H9 (cell line): ENCODE measurements around the gene SPSB4. TPM values are rescaled to one million over a fixed set of nuclear protein-coding genes. Genes with fewer than 3 reads are reported as not detected.
A peak's percentile ranks its signal among the peaks of the same experiment; 100 is the strongest.

ENCODE experiments used
- DNase-seq: peaks from one replicate; pipeline ENCODE4 v3.0.0-alpha.2; 2017
- H2AFZ ChIP-seq: one replicate; pipeline ENCODE4 v1.6.1; 2013; ENCODE audit warnings: mild to moderate bottlenecking, low read length, control low read depth, moderate library complexity
- H2AK5ac ChIP-seq: 2 replicates; pipeline ENCODE4 v1.6.1; 2013; ENCODE audit warnings: low read length, control low read depth, mixed read lengths; ENCODE audit not compliant: insufficient read length
- H2BK120ac ChIP-seq: one replicate; pipeline ENCODE4 v1.6.1; 2013; ENCODE audit warnings: low read depth, mild to moderate bottlenecking, low read length, control low read depth, inconsistent platforms; ENCODE audit not compliant: poor library complexity, severe bottlenecking
- H2BK12ac ChIP-seq: 2 replicates; pipeline ENCODE4 v1.6.1; 2013; ENCODE audit warnings: low read length, control low read depth, mixed read lengths, low read depth; ENCODE audit not compliant: insufficient read length
- H2BK15ac ChIP-seq: 2 replicates; pipeline ENCODE4 v1.6.1; 2013; ENCODE audit warnings: low read depth, low read length, control low read depth
- H2BK20ac ChIP-seq: one replicate; pipeline ENCODE4 v1.6.1; 2013; ENCODE audit warnings: low read depth, mild to moderate bottlenecking, low read length, control low read depth, inconsistent platforms; ENCODE audit not compliant: poor library complexity, severe bottlenecking
- H2BK5ac ChIP-seq: 2 replicates; pipeline ENCODE4 v1.6.1; 2013; ENCODE audit warnings: low read length, control low read depth, mixed read lengths; ENCODE audit not compliant: insufficient read length
- H3K14ac ChIP-seq: 2 replicates; pipeline ENCODE4 v1.6.1; 2013; ENCODE audit warnings: low read length, control low read depth; ENCODE audit not compliant: insufficient read depth
- H3K18ac ChIP-seq: 2 replicates; pipeline ENCODE4 v1.6.1; 2013; ENCODE audit warnings: low read depth, mild to moderate bottlenecking, mixed read lengths, low read length, control low read depth; ENCODE audit not compliant: insufficient read length
- H3K23ac ChIP-seq: 2 replicates; pipeline ENCODE4 v1.6.1; 2013; ENCODE audit warnings: low read length, control low read depth, mixed read lengths, low read depth; ENCODE audit not compliant: insufficient read length
- H3K23me2 ChIP-seq: 2 replicates; pipeline ENCODE4 v1.6.1; 2013; ENCODE audit warnings: low read depth, mild to moderate bottlenecking, mixed read lengths, low read length, control low read depth; ENCODE audit not compliant: insufficient read length, poor library complexity, severe bottlenecking
- H3K27ac ChIP-seq: 2 replicates; pipeline ENCODE4 v1.5.1; 2013; ENCODE audit warnings: low read length, control low read depth, mixed read lengths, low read depth; ENCODE audit not compliant: insufficient read length
- H3K27me3 ChIP-seq: 2 replicates; pipeline ENCODE4 v1.6.1; 2013; ENCODE audit warnings: low read length, control low read depth, inconsistent platforms; ENCODE audit not compliant: insufficient read depth
- H3K4ac ChIP-seq: 2 replicates; pipeline ENCODE4 v1.6.1; 2013; ENCODE audit warnings: low read depth, mild to moderate bottlenecking, control low read depth, inconsistent platforms, low read length, moderate library complexity
- H3K4me1 ChIP-seq: 2 replicates; pipeline ENCODE4 v1.6.1; 2013; ENCODE audit warnings: low read length, control low read depth, inconsistent platforms; ENCODE audit not compliant: insufficient read depth
- H3K4me2 ChIP-seq: 2 replicates; pipeline ENCODE4 v1.6.1; 2013; ENCODE audit warnings: low read length, control low read depth, mixed read lengths; ENCODE audit not compliant: insufficient read length, insufficient read depth
- H3K56ac ChIP-seq: 2 replicates; pipeline ENCODE4 v1.6.1; 2013; ENCODE audit warnings: low read depth, mild to moderate bottlenecking, mixed read lengths, low read length, control low read depth; ENCODE audit not compliant: insufficient read length
- H3K79me1 ChIP-seq: 2 replicates; pipeline ENCODE4 v1.6.1; 2013; ENCODE audit warnings: low read depth, mild to moderate bottlenecking, moderate library complexity, low read length, control low read depth, inconsistent platforms; ENCODE audit not compliant: insufficient read depth, poor library complexity, severe bottlenecking
- H3K79me2 ChIP-seq: 2 replicates; pipeline ENCODE4 v1.6.1; 2013; ENCODE audit warnings: low read length, control low read depth, inconsistent platforms; ENCODE audit not compliant: insufficient read depth
- H3K9ac ChIP-seq: 2 replicates; pipeline ENCODE4 v1.6.1; 2013; ENCODE audit warnings: low read length, control low read depth, mixed read lengths; ENCODE audit not compliant: insufficient read length; ENCODE audit errors: extremely low read depth
- H3K9me3 ChIP-seq: one replicate; pipeline ENCODE4 v1.6.1; 2013; ENCODE audit warnings: low read depth, low read length, inconsistent platforms; ENCODE audit not compliant: control insufficient read depth
- H3T11ph ChIP-seq: one replicate; pipeline ENCODE4 v1.6.1; 2013; ENCODE audit warnings: mild to moderate bottlenecking, low read length, control low read depth, inconsistent platforms
- H4K20me1 ChIP-seq: one replicate; pipeline ENCODE4 v1.6.1; 2013; ENCODE audit not compliant: control insufficient read depth, insufficient read length, insufficient read depth
- H4K5ac ChIP-seq: 2 replicates; pipeline ENCODE4 v1.6.1; 2013; ENCODE audit warnings: low read depth, mild to moderate bottlenecking, mixed read lengths, low read length, control low read depth; ENCODE audit not compliant: insufficient read length
- H4K8ac ChIP-seq: replicated peaks from 2 replicates; pipeline ENCODE4 v1.6.1; 2013; ENCODE audit warnings: low read length, control low read depth, mixed read lengths, low read depth; ENCODE audit not compliant: insufficient read length
- H4K91ac ChIP-seq: 2 replicates; pipeline ENCODE4 v1.6.1; 2013; ENCODE audit warnings: low read depth, mild to moderate bottlenecking, moderate library complexity, mixed read lengths, low read length, control low read depth; ENCODE audit not compliant: insufficient read length
- H3K27ac Mint-ChIP-seq, 3 experiments: 2 replicates in 2 of 3; 3 replicates in 1 of 3; pipeline ENCODE4 v1.8.0; 2020 to 2021; ENCODE audit warnings: mixed read lengths in 3 of 3, mild to moderate bottlenecking in 1 of 3, moderate library complexity in 1 of 3
- H3K27me3 Mint-ChIP-seq: 2 replicates; pipeline ENCODE4 v1.8.0; 2021; ENCODE audit warnings: low read depth, mild to moderate bottlenecking, moderate library complexity, mixed read lengths
- H3K36me3 Mint-ChIP-seq, 3 experiments: 2 replicates in 2 of 3; 3 replicates in 1 of 3; pipeline ENCODE4 v1.8.0; 2020 to 2021; ENCODE audit warnings: low read depth in 3 of 3, mixed read lengths in 3 of 3; ENCODE audit not compliant: insufficient read depth in 1 of 3
- H3K4me1 Mint-ChIP-seq, 2 experiments: 2 replicates each; pipeline ENCODE4 v1.8.0; 2020; ENCODE audit warnings: mixed read lengths in 2 of 2
- H3K4me3 Mint-ChIP-seq, 2 experiments: 2 replicates in 1 of 2; 3 replicates in 1 of 2; pipeline ENCODE4 v1.8.0; 2020 to 2021; ENCODE audit warnings: mild to moderate bottlenecking in 2 of 2, mixed read lengths in 2 of 2, moderate library complexity in 1 of 2
- H3K9me3 Mint-ChIP-seq, 2 experiments: 2 replicates in 1 of 2; 3 replicates in 1 of 2; pipeline ENCODE4 v1.8.0; 2020; ENCODE audit warnings: mild to moderate bottlenecking in 2 of 2, mixed read lengths in 2 of 2, moderate library complexity in 1 of 2
- WGBS: extraction: QIAGEN DNeasy Blood & Tissue Kit; methylation state at CpG from one replicate; pipeline ENCODE4 v1.1.7; 2013; ENCODE audit warnings: missing lambda C conversion rate, low lambda C conversion rate, mixed read lengths; ENCODE audit not compliant: insufficient read length; ENCODE audit errors: extremely low coverage; 5-methylcytosine and 5-hydroxymethylcytosine counted together
- total RNA-seq: library from RNA; stranded (reverse); gene quantifications from 2 replicates; pipeline ENCODE4 v1.2.1, GENCODE V29; 2021
- TF ChIP-seq, protein P1 (sequence below): fragments of 200-600 bp; sonication (generic); conservative IDR thresholded peaks from 3 replicates; pipeline ENCODE4 v1.8.0; 2021; ENCODE audit warnings: antibody characterized with exemption, mild to moderate bottlenecking

The SPSB4 gene
- total RNA-seq, 1 experiment from 2014 or later: 6.2 TPM

DNA sequence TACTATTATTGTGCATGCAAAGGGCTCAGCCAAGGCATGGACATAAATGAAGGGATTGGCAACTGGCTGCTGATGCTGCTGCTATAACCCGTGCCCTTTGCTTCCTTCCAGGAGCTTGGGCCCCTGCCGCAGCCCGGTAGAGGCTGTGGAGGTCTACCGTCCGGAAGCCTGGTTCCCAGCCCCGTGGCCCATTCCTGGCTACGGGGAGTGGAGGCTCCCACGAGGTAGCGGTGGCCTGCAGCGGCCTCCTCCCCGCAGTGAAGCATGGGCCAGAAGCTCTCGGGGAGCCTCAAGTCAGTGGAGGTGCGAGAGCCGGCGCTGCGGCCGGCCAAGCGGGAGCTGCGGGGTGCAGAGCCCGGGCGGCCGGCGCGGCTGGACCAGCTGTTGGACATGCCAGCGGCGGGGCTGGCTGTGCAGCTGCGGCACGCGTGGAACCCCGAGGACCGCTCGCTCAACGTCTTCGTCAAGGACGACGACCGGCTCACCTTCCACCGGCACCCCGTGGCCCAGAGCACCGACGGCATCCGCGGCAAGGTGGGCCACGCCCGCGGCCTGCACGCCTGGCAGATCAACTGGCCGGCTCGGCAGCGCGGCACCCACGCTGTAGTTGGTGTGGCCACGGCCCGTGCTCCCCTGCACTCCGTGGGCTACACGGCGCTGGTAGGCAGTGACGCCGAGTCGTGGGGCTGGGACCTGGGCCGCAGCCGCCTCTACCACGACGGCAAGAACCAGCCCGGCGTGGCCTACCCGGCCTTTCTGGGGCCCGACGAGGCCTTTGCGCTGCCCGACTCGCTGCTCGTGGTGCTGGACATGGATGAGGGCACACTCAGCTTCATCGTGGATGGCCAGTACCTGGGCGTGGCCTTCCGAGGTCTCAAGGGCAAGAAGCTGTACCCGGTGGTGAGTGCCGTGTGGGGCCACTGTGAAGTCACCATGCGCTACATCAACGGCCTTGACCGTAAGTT, 15.0 kb downstream of the SPSB4 start:
- peaks cover 26 to 33% of the 10 kb centered on the region in 2 experiments for H3K4me1 Mint-ChIP-seq
- peaks cover 0 to 4% (median 0%) of the 10 kb centered on the region in 3 experiments; a peak in 3 of 7 replicates for H3K36me3 Mint-ChIP-seq
- TF ChIP-seq, protein P1, sequence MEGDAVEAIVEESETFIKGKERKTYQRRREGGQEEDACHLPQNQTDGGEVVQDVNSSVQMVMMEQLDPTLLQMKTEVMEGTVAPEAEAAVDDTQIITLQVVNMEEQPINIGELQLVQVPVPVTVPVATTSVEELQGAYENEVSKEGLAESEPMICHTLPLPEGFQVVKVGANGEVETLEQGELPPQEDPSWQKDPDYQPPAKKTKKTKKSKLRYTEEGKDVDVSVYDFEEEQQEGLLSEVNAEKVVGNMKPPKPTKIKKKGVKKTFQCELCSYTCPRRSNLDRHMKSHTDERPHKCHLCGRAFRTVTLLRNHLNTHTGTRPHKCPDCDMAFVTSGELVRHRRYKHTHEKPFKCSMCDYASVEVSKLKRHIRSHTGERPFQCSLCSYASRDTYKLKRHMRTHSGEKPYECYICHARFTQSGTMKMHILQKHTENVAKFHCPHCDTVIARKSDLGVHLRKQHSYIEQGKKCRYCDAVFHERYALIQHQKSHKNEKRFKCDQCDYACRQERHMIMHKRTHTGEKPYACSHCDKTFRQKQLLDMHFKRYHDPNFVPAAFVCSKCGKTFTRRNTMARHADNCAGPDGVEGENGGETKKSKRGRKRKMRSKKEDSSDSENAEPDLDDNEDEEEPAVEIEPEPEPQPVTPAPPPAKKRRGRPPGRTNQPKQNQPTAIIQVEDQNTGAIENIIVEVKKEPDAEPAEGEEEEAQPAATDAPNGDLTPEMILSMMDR: no peak
- H3K27me3 ChIP-seq: no peaks in the 10 kb centered on the region; the same call in 1 of the 2 replicates
- no peak overlapping the region for H2BK12ac ChIP-seq
- H3K9me3 Mint-ChIP-seq: no peaks in the 10 kb centered on the region
- H3K4me3 Mint-ChIP-seq: no peak overlapping the region
- no peak overlapping the region for H2BK5ac ChIP-seq
- no peak overlapping the region for H4K8ac ChIP-seq
- no CpG with 5 or more reads among the region's 81 CpGs for WGBS
- no peaks in the 10 kb centered on the region for H3K9me3 ChIP-seq
- no peak overlapping the region for H3K18ac ChIP-seq
- no peak overlapping the region for H4K5ac ChIP-seq
- H2AK5ac ChIP-seq: no peak overlapping the region
- 0 out of 7 replicates have a peak overlapping the region, but pooled peaks of 1 of the 3 experiments have one; percentile 20 for H3K27ac Mint-ChIP-seq
- peak; percentile 24 for DNase-seq
- H3K4ac ChIP-seq: no peak overlapping the region
- no peak overlapping the region for H3K4me2 ChIP-seq
- H3K56ac ChIP-seq: no peak overlapping the region
- no peak overlapping the region for H3K9ac ChIP-seq
- no peak overlapping the region for H4K91ac ChIP-seq
- H2BK120ac ChIP-seq: no peak overlapping the region
- no peaks in the 10 kb centered on the region for H3K79me1 ChIP-seq
- no peaks in the 10 kb centered on the region for H4K20me1 ChIP-seq
- H3K4me1 ChIP-seq: peaks cover 12% of the 10 kb centered on the region
- no peak overlapping the region; the same call in 1 of the 2 replicates for H3K14ac ChIP-seq
- H2AFZ ChIP-seq: no peak overlapping the region
- H3K23me2 ChIP-seq: no peaks in the 10 kb centered on the region
- peaks cover 41% of the 10 kb centered on the region for H3K27me3 Mint-ChIP-seq
- H2BK15ac ChIP-seq: no peak overlapping the region
- H3K27ac ChIP-seq: no peak overlapping the region
- no peaks in the 10 kb centered on the region for H3K79me2 ChIP-seq
- no peak overlapping the region for H3T11ph ChIP-seq
- no peak overlapping the region for H2BK20ac ChIP-seq
- H3K23ac ChIP-seq: no peak overlapping the region
